Prostate gland (tissue), 2 donors: Measurements from ENCODE around the gene ABCA8.

Experiments
- CTCF ChIP-seq, 4 experiments: fragments of 200-600 bp in 2 of 4; fragments of 450-650 bp in 2 of 4; sonication (generic) in 2 of 4; IDR thresholded peaks; 1 replicate in 3 of 4; 2 replicates in 1 of 4; pipeline ENCODE4 v1.5.1; 2016 to 2019; ENCODE audit warnings: antibody characterized with exemption in 4 of 4, mild to moderate bottlenecking in 2 of 4, moderate library complexity in 2 of 4
- POLR2AphosphoS5 ChIP-seq: sonication (generic); formaldehyde crosslinking; IDR thresholded peaks from one replicate; pipeline ENCODE4 v1.6.1; 2017; ENCODE audit warnings: antibody characterized with exemption

GRCh38 chr17:68981288-68981687 is 26.1 kb upstream of the ABCA8 start:
- TF ChIP-seq CTCF (IDR thresholded peaks at IDR 0.05) (no peak), POLR2AphosphoS5 (no peak)
